Cardiac fibroblast (primary cell): ENCODE data around the gene IFIT3.
A peak's percentile ranks its signal among the peaks of the same experiment; 100 is the strongest.

Experiments used
- DNase-seq, 2 donors: peaks; one replicate each; pipeline versions ENCODE4 v3.0.0 to v3.0.0-alpha.2; 2010; ENCODE audit warnings: low read depth in 2 of 2
- H3K4me3 ChIP-seq, 2 donors: replicated peaks in 1 of 2; 1 replicate in 1 of 2; 2 replicates in 1 of 2; pipeline ENCODE4 v1.5.1; 2011; ENCODE audit warnings: low read depth in 2 of 2, low read length in 2 of 2, mild to moderate bottlenecking in 2 of 2, moderate library complexity in 1 of 2
- CTCF ChIP-seq: IDR thresholded peaks from one replicate; pipeline ENCODE4 v1.5.1; 2011; ENCODE audit warnings: low read depth, mild to moderate bottlenecking, low read length, inconsistent platforms

The IFIT3 gene

GRCh38 chr10:89327803-89328441, at the start of gene IFIT3:
Gene IFIT3, plus strand, starts transcription at chr10:89327997. Its CDS starts 77 bp downstream, at chr10:89328074.
- no peak for TF ChIP-seq CTCF
- peak within 1 kb of the TSS; percentile 22 to 52 for H3K4me3 ChIP-seq
- DNase-seq, result peak; percentile 96

- DNase-seq, result peak; percentile 97 to 98
- no peak overlapping the region for H3K4me3 ChIP-seq
- no peak for TF ChIP-seq CTCF
Observed at GRCh38 chr10:89278034-89278535, 49.7 kb upstream of the IFIT3 start.

DNA sequence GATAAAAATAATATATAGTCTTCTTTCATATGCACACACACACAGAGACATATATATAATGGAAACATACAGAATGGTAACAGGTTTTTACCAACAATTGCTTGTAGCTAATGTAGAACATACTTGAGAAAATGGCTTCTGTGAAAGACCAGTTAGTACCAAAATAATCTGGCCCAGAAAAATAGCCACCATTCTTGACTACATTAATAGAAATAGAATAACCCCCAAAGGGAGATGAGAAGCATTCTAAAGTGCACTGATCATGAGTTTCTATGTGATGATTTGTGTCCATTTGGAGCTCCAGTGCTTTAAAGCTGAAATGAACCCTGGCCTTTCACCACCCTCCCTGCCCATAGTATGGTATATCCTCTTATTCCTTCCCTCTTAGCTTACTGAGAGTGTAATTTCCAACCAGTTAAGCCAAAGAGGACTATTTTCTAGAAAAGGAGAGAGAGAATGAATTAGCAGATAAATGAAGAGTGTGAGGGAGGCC, 48.9 kb upstream of the IFIT3 start:
- DNase-seq, result peak in 1 of 2 donors; percentile 48
- no peak for TF ChIP-seq CTCF
- no peak overlapping the region for H3K4me3 ChIP-seq

GRCh38 chr10:89279421-89279869, 48.4 kb upstream of the IFIT3 start:
- DNase-seq, result peak; percentile 67 to 92
- TF ChIP-seq CTCF, result no peak
- no peak overlapping the region for H3K4me3 ChIP-seq

- no peak overlapping the region for H3K4me3 ChIP-seq
- peak in 1 of 2 donors; percentile 27 for DNase-seq
- no peak for TF ChIP-seq CTCF
Observed at GRCh38 chr10:89280508-89280907, 47.3 kb upstream of the IFIT3 start.

GRCh38 chr10:89281606-89282395, 46.0 kb upstream of the IFIT3 start:
- H3K4me3 ChIP-seq, result no peak overlapping the region
- no peak for TF ChIP-seq CTCF
- DNase-seq, result peak in 1 of 2 donors; percentile 49
